22Rv1 (cell line): ENCODE results near the gene CIAO2B.

ENCODE experiments used
- H3K27ac ChIP-seq: fragments of 450-650 bp; 2 replicates; pipeline ENCODE4 v1.5.1; 2017
- ZFX ChIP-seq: fragments of 450-650 bp; IDR thresholded peaks from 2 replicates; pipeline ENCODE4 v1.6.1; 2017; ENCODE audit warnings: antibody characterized with exemption, borderline replicate concordance
- TF ChIP-seq, protein P1 (sequence below): fragments of 450-650 bp; IDR thresholded peaks from 2 replicates; pipeline ENCODE4 v1.5.1; 2017; ENCODE audit warnings: mild to moderate bottlenecking

Gene CIAO2B

GRCh38 chr16:66902648-66903543 is 31.3 kb downstream of the CIAO2B start:
- no peak overlapping the region for H3K27ac ChIP-seq
- TF ChIP-seq, protein P1, sequence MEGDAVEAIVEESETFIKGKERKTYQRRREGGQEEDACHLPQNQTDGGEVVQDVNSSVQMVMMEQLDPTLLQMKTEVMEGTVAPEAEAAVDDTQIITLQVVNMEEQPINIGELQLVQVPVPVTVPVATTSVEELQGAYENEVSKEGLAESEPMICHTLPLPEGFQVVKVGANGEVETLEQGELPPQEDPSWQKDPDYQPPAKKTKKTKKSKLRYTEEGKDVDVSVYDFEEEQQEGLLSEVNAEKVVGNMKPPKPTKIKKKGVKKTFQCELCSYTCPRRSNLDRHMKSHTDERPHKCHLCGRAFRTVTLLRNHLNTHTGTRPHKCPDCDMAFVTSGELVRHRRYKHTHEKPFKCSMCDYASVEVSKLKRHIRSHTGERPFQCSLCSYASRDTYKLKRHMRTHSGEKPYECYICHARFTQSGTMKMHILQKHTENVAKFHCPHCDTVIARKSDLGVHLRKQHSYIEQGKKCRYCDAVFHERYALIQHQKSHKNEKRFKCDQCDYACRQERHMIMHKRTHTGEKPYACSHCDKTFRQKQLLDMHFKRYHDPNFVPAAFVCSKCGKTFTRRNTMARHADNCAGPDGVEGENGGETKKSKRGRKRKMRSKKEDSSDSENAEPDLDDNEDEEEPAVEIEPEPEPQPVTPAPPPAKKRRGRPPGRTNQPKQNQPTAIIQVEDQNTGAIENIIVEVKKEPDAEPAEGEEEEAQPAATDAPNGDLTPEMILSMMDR: no peak
- TF ChIP-seq ZFX: no peak

DNA sequence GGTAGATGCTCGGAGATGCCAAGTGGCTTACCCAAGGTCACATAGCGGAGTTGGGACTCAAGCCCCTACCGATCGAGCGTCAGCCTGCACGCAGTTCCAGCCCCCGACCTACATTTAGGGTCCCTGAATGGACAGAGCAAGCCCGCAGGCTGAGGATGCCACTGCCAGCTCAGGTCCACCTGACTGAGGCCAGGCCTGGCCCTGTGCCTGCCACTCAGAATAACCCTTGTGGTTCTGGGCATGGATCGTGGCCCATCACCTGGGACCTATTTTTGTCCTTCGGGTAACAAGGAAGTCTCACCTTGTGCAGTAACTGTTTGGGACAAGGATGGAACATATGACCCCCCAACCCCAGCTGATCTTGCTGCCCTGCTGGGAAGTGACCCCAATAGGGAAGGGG is 32.6 kb downstream of the CIAO2B start:
- H3K27ac ChIP-seq: no peak overlapping the region
- no peak for TF ChIP-seq ZFX
- TF ChIP-seq, protein P1: no peak

GRCh38 chr16:66900721-66901441 is 33.3 kb downstream of the CIAO2B start:
- TF ChIP-seq, protein P1: no peak
- TF ChIP-seq ZFX: no peak
- no peak overlapping the region for H3K27ac ChIP-seq

- no peak overlapping the region for H3K27ac ChIP-seq
Measured at GRCh38 chr16:66899945-66900710, 34.1 kb downstream of the CIAO2B start.

GRCh38 chr16:66899310-66899944 is 34.8 kb downstream of the CIAO2B start:
- TF ChIP-seq, protein P1: no peak
- TF ChIP-seq ZFX: no peak
- no peak overlapping the region for H3K27ac ChIP-seq

More at GRCh38 chr16:66899945-66900710, 34.1 kb downstream of the CIAO2B start:
- TF ChIP-seq, protein P1: no peak
- no peak for TF ChIP-seq ZFX

- no peak overlapping the region for H3K27ac ChIP-seq
- no peak for TF ChIP-seq ZFX
- TF ChIP-seq, protein P1: no peak
Measured at GRCh38 chr16:66898933-66899309, 35.3 kb downstream of the CIAO2B start.
